HG03060 (cell line): ENCODE data around the gene CELSR2.
"Not testable (repeated sequence)": the region's sequence is repeated elsewhere in the genome, so short reads cannot be mapped to it uniquely, and the experiment has no call there.

Experiments used
- ATAC-seq: cut with Tn5 transposase; IDR thresholded peaks from one replicate; pipeline ENCODE4 v1.9.1; 2021; ENCODE audit warnings: low read depth, moderate number of reproducible peaks; ENCODE audit not compliant: unreplicated experiment

CELSR2 gene

GRCh38 chr1:109299558-109300343 lies 50.4 kb downstream of the CELSR2 start:
- ATAC-seq: no peak

- no peak for ATAC-seq
Observed at GRCh38 chr1:109300650-109301151, 51.4 kb downstream of the CELSR2 start.

- no peak for ATAC-seq
Observed at GRCh38 chr1:109301874-109302273, 52.5 kb downstream of the CELSR2 start.

GRCh38 chr1:109304226-109304920 lies 55.0 kb downstream of the CELSR2 start:
- ATAC-seq: no peak

GRCh38 chr1:109305991-109306390 lies 56.7 kb downstream of the CELSR2 start:
- not testable (repeated sequence) for ATAC-seq

GRCh38 chr1:109306832-109307273 lies 57.5 kb downstream of the CELSR2 start, which contains the start of gene MYBPHL:
MYBPHL (minus strand) TSS chr1:109307011; CDS start chr1:109306991, 20 bp downstream.
- ATAC-seq: no peak

- no peak for ATAC-seq
Observed at GRCh38 chr1:109307274-109308021, 58.1 kb downstream of the CELSR2 start.

GRCh38 chr1:109309347-109309746 lies 60.0 kb downstream of the CELSR2 start:
- ATAC-seq: no peak

- ATAC-seq: no peak
Observed at GRCh38 chr1:109312246-109312645, 62.9 kb downstream of the CELSR2 start.

GRCh38 chr1:109312978-109313775 lies 63.8 kb downstream of the CELSR2 start:
- no peak for ATAC-seq

- no peak for ATAC-seq
Observed at GRCh38 chr1:109314795-109315194, 65.5 kb downstream of the CELSR2 start.

- ATAC-seq: no peak
Observed at GRCh38 chr1:109315288-109315687, 65.9 kb downstream of the CELSR2 start.

- no peak for ATAC-seq
Observed at GRCh38 chr1:109316506-109316905, 67.2 kb downstream of the CELSR2 start.

GRCh38 chr1:109319114-109319513 lies 69.8 kb downstream of the CELSR2 start:
- no peak for ATAC-seq

- ATAC-seq: no peak
Observed at GRCh38 chr1:109322974-109323373, 73.6 kb downstream of the CELSR2 start.
